Body of pancreas (tissue), 4 donors: ENCODE results near the gene LRIT2. TPM values are rescaled to one million over a fixed set of nuclear protein-coding genes. Genes with fewer than 3 reads are reported as not detected.

Experiments used
- ATAC-seq: fragments of 150-250 bp; one replicate; pipeline ENCODE4 v1.9.1; 2016
- DNase-seq, 4 donors: peaks; one replicate each; pipeline ENCODE4 v3.0.0-alpha.2; 2019
- H3K27ac ChIP-seq, 4 donors: fragments of 200-600 bp; sonication (generic); 1 replicate in 3 of 4; 2 replicates in 1 of 4; pipeline versions ENCODE4 v1.5.1 to v1.6.1; 2016 to 2019; ENCODE audit warnings: mild to moderate bottlenecking in 1 of 4, mixed read lengths in 1 of 4, moderate library complexity in 1 of 4
- H3K27me3 ChIP-seq, 2 donors: fragments of 200-600 bp; sonication (generic); one replicate each; pipeline ENCODE4 v1.6.0; 2016; ENCODE audit warnings: mild to moderate bottlenecking in 1 of 2
- H3K36me3 ChIP-seq, 2 donors: fragments of 200-600 bp; sonication (generic); replicated peaks in 1 of 2; 2 replicates each; pipeline ENCODE4 v1.5.1; 2016; ENCODE audit warnings: low read depth in 2 of 2; ENCODE audit not compliant: insufficient read depth in 1 of 2
- H3K4me1 ChIP-seq: fragments of 200-600 bp; sonication (generic); one replicate; pipeline ENCODE4 v1.6.0; 2016
- H3K4me3 ChIP-seq, 2 donors: fragments of 200-600 bp; sonication (generic); 1 replicate in 1 of 2; 2 replicates in 1 of 2; pipeline ENCODE4 v1.5.1; 2016 to 2019
- H3K9me3 ChIP-seq, 3 donors: fragments of 200-600 bp; sonication (generic); 1 replicate in 2 of 3; 2 replicates in 1 of 3; pipeline ENCODE4 v1.5.1; 2016
- POLR2A ChIP-seq, 3 donors: fragments of 450-650 bp; IDR thresholded peaks; one replicate each; pipeline ENCODE4 v1.6.1; 2016; ENCODE audit warnings: antibody characterized with exemption in 3 of 3, mild to moderate bottlenecking in 2 of 3
- WGBS, 2 donors: methylation state at CpG; one replicate each; pipeline ENCODE4 v1.1.5; 2017; 5-methylcytosine and 5-hydroxymethylcytosine counted together
- intact Hi-C: fragments of 100-400 bp; cut with DNase I; formaldehyde crosslinking; loops from one replicate; pipeline ENCODE4 v1.15.1; 2023
- total RNA-seq, 2 donors: library from RNA; depleted of rRNA; stranded (reverse); fragments of >200 nt; gene quantifications; one replicate each; pipeline ENCODE4 v1.1.0, GENCODE V29; 2016
- TF ChIP-seq, protein P1 (sequence below), 7 experiments: fragments of 450-650 bp in 4 of 7; fragments of 200-600 bp in 3 of 7; sonication (generic) in 3 of 7; IDR thresholded peaks; one replicate each; pipeline ENCODE4 v1.5.1; 2016 to 2019; ENCODE audit warnings: antibody characterized with exemption in 7 of 7

LRIT2 gene
- total RNA-seq, 2 donors from 2014 or later, result not detected

DNA sequence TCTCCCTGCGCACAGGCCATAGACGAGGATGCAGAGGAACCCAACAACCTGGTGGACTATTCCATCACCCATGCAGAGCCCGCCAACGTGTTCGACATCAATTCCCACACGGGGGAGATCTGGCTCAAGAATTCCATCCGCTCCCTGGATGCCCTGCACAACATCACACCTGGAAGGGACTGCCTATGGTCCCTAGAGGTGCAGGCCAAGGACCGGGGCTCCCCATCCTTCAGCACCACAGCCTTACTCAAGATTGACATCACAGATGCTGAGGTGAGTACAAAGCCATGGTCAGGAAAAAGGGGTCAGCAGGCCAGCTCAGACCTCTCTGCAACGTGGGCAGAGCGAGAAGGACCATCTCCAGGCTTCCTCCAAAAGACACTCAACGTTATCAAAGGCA is 12.3 kb downstream of the LRIT2 start:
- intact Hi-C loops, result no loop called here
- WGBS, 2 donors, result 76 to 83% methylated on average over 6 to 11 of the region's 11 CpGs
- no peaks in the 10 kb centered on the region for H3K9me3 ChIP-seq
- no peaks in the 10 kb centered on the region for H3K27me3 ChIP-seq
- TF ChIP-seq, protein P1, sequence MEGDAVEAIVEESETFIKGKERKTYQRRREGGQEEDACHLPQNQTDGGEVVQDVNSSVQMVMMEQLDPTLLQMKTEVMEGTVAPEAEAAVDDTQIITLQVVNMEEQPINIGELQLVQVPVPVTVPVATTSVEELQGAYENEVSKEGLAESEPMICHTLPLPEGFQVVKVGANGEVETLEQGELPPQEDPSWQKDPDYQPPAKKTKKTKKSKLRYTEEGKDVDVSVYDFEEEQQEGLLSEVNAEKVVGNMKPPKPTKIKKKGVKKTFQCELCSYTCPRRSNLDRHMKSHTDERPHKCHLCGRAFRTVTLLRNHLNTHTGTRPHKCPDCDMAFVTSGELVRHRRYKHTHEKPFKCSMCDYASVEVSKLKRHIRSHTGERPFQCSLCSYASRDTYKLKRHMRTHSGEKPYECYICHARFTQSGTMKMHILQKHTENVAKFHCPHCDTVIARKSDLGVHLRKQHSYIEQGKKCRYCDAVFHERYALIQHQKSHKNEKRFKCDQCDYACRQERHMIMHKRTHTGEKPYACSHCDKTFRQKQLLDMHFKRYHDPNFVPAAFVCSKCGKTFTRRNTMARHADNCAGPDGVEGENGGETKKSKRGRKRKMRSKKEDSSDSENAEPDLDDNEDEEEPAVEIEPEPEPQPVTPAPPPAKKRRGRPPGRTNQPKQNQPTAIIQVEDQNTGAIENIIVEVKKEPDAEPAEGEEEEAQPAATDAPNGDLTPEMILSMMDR (IDR thresholded peaks at IDR 0.05), result no peak
- TF ChIP-seq POLR2A (IDR thresholded peaks at IDR 0.05), result no peak
- DNase-seq (no peak), ATAC-seq (no peak)
- H3K36me3 ChIP-seq, result no peaks in the 10 kb centered on the region
- H3K27ac ChIP-seq, result no peak overlapping the region
- H3K4me3 ChIP-seq, result no peak overlapping the region
- H3K4me1 ChIP-seq, result no peaks in the 10 kb centered on the region

DNA sequence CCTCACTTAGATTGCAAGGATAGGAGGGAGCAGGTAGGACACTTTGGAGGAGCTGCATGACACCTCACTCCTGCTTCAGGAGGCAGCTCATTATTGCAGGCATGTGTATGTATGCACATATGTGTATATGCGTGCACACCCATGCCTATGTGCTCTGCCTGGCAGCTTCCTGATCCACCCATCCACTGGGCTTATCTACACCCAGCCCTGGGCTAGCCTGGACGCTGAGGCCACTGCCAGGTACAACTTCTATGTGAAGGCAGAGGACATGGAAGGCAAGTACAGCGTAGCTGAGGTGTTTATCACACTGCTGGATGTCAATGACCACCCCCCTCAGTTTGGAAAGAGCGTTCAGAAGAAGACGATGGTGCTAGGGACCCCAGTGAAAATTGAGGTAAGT is 13.3 kb downstream of the LRIT2 start:
- ATAC-seq, result no peak
- TF ChIP-seq, protein P1 (IDR thresholded peaks at IDR 0.05), result no peak
- TF ChIP-seq POLR2A (IDR thresholded peaks at IDR 0.05), result no peak

DNA sequence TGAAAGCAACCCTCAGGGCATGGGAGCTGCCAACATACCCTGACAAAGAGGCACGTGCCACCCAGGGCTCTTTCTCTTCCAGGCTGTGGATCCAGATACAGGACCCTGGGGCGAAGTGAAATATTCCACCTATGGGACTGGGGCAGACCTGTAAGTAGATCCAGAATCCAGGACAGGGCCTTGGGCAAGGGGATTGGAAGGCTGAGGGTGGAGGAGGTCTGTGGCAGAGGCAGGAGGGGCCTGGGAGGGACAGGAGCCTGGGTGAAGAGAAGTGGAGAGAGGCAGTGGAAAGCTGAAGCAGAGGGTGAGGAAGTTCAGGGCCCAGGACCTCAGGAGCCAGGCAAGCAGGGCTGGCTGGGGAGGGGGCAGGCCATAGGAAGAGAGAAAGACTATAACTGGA is 13.8 kb downstream of the LRIT2 start:
- H3K27me3 ChIP-seq, result no peaks in the 10 kb centered on the region
- no peak overlapping the region for H3K4me3 ChIP-seq
- no peak for TF ChIP-seq POLR2A (IDR thresholded peaks at IDR 0.05)
- TF ChIP-seq, protein P1 (IDR thresholded peaks at IDR 0.05), result no peak
- intact Hi-C loops, result no loop called here
- no peaks in the 10 kb centered on the region for H3K4me1 ChIP-seq
- DNase-seq (no peak), ATAC-seq (no peak)
- no peak overlapping the region for H3K27ac ChIP-seq
- H3K36me3 ChIP-seq, result no peaks in the 10 kb centered on the region
- 56 to 61% methylated on average over 2 of the region's 2 CpGs for WGBS, 2 donors
- H3K9me3 ChIP-seq, result no peaks in the 10 kb centered on the region

More for the DNA sequence above, 13.3 kb downstream of the LRIT2 start:
- H3K27me3 ChIP-seq, result no peaks in the 10 kb centered on the region
- DNase-seq, result no peak
- H3K36me3 ChIP-seq, result no peaks in the 10 kb centered on the region
- H3K27ac ChIP-seq, result no peak overlapping the region
- WGBS, 2 donors, result 53 to 65% methylated on average over 5 of the region's 5 CpGs
- no peaks in the 10 kb centered on the region for H3K9me3 ChIP-seq
- intact Hi-C loops, result no loop called here
- no peaks in the 10 kb centered on the region for H3K4me1 ChIP-seq
- no peak overlapping the region for H3K4me3 ChIP-seq

DNA sequence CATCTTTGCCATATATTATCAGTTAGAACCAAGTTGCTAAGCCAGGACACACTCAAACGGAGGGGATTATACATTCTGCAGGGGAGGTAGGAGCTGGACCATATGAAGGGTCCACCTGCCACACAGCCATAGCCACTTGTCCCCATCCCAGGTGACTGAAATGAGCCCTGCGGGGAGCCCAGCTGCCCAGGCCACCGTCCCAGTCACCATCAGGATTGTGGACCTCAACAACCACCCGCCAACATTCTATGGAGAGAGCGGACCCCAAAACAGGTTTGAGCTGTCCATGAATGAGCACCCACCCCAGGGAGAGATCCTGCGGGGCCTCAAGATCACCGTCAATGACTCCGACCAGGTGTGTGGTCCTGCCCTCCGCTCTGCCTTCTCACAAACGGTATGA is 17.3 kb downstream of the LRIT2 start:
- no peak for TF ChIP-seq POLR2A (IDR thresholded peaks at IDR 0.05)
- TF ChIP-seq, protein P1 (IDR thresholded peaks at IDR 0.05), result no peak
- ATAC-seq (no peak), DNase-seq (no peak)
- Histone ChIP-seq H3K4me3 (no peak overlapping the region), H3K27me3 (no peaks in the 10 kb centered on the region), H3K9me3 (no peaks in the 10 kb centered on the region), H3K27ac (no peak overlapping the region), H3K4me1 (no peaks in the 10 kb centered on the region), H3K36me3 (no peaks in the 10 kb centered on the region)
- intact Hi-C loops, result no loop called here
- 56 to 74% methylated on average over 10 of the region's 10 CpGs for WGBS, 2 donors

DNA sequence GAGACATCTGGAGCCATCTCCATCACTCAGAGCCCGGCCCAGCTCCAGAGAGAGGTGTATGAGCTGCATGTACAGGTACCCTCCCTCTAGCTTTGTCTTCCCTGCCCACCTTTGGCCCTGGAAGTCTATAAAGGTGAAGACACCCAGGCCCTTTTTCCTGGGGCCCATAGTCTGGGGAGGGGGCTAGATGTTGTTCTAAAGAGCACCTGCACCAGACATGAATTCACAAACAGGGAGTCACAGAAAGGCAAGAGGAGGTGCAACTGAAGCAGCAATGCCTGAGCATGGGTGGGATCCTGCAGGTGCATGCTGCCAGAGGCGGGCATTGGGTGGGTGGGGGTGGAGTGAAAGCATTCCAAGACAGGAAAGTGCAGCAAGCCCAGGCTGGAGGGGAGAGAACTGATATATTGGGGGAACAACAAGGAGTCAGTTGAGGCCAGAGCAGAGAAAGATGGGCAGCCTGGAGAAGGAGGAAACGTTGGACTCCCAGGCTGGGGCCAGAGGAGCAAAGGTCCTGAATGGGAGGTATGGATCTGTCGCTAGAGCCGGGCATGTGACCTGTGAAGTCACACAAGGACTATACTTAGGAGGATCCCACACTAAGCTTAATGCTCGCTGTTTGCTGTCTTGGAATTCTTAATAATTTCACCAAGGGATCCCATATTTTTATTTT is 19.4 kb downstream of the LRIT2 start:
- no peak overlapping the region for H3K27ac ChIP-seq
- DNase-seq (no peak), ATAC-seq (no peak)
- intact Hi-C loops, result no loop called here
- H3K4me1 ChIP-seq, result no peaks in the 10 kb centered on the region
- TF ChIP-seq, protein P1 (IDR thresholded peaks at IDR 0.05), result no peak
- no peak for TF ChIP-seq POLR2A (IDR thresholded peaks at IDR 0.05)
- H3K27me3 ChIP-seq, result no peaks in the 10 kb centered on the region
- no peak overlapping the region for H3K4me3 ChIP-seq
- no peaks in the 10 kb centered on the region for H3K36me3 ChIP-seq
- WGBS, 2 donors, result 41 to 59% methylated on average over 5 to 6 of the region's 6 CpGs
- no peaks in the 10 kb centered on the region for H3K9me3 ChIP-seq
